ENCODE results near the gene PKIB. TPM values are rescaled to one million over a fixed set of nuclear protein-coding genes. Genes with fewer than 3 reads are reported as not detected.
A peak's percentile ranks its signal among the peaks of the same experiment; 100 is the strongest.

PKIB gene
- total and polyA plus RNA-seq, 10 of the 15 experiments (the other 5 are each of a cell fraction or from before 2014, with no cell fraction given): 0.20 to 1.8 (median 0.87) TPM

DNA sequence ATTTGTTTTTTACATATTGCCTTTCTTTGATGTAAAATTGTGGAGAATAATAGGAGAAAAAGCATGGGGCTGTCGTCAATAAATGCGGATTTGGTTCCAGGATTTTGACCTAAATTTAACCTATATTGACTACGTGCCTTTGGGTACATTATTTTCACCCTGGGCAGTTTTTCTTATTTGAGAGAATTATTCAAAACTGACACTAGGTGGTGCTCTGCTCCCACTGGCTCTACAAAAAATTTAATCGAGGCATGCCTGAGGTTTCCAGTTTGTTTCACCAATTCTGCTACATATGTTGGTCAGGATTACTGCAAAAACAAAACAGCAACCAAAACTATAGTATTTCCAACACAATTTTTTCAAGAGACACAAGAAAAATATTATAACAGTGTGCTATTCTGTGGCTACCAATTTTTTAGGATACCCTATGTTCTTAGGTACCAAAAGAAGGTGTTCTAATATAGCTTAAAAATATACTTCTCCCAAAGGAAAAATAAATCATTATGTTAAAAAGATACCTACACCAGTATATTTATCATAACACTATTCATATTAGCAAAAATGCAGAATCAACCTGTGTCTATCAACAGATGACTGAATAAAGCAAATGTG lies 120.7 kb downstream of the PKIB start (continued):
- no peak for TF ChIP-seq NR2F1 (conservative IDR thresholded peaks at IDR 0.05)

GRCh38 chr6:122733259-122733658 lies 123.1 kb downstream of the PKIB start:
- ChIA-PET RAD21 (ENCODE audit: unreplicated experiment) (interaction anchor here (0.8 to 7.9 kb wide), 15 partner anchors 11 to 982 kb away, joined by 3 to 184 read pairs (median 6); partner anchors contain the start of genes FABP7 and SMPDL3A), CTCF (interaction anchor here (0.7 to 23.5 kb wide), 22 partner anchors 9 to 246 kb away, joined by 3 to 640 read pairs (median 6); partner anchors contain the start of gene SMPDL3A), SMC1A (ENCODE audit: uncharacterized antibody, unreplicated experiment) (interaction anchor here (0.8 to 13.0 kb wide), 19 partner anchors 8 to 648 kb away, joined by 3 to 237 read pairs (median 23); partner anchors contain the start of gene SMPDL3A), POLR2A (interaction anchor here (0.9 kb wide), 2 partner anchors 105 to 106 kb away, joined by 3 read pairs; no protein-coding TSS in a partner anchor)
- no peaks in the 10 kb centered on the region for H3K4me1 ChIP-seq (ENCODE audit: control insufficient read depth, insufficient read depth, low read length)
- in situ Hi-C loops (cut with MboI): no loop called here
- H4K20me1 ChIP-seq (ENCODE audit: control insufficient read depth, insufficient read depth): no peaks in the 10 kb centered on the region
- no peak overlapping the region for H3K4me2 ChIP-seq (ENCODE audit: control insufficient read depth, insufficient read depth)
- H3K4me3 ChIP-seq: no peak overlapping the region
- H3K36me3 ChIP-seq (ENCODE audit: control insufficient read depth in 2 of 2, insufficient read depth in 2 of 2, low read length in 1 of 2): no peaks in the 10 kb centered on the region
- no peaks in the 10 kb centered on the region for H3K79me2 ChIP-seq (ENCODE audit: control insufficient read depth, insufficient read depth, low read length)
- intact Hi-C loops (cut with micrococcal nuclease; ENCODE audit: unreplicated experiment): loop anchor here (5.0 kb wide), 1 partner anchor 256 kb away; no protein-coding TSS in a partner anchor
- DNase-seq (ENCODE audit: low read depth, low spot score): no peak
- FAIRE-seq: no peak
- ATAC-seq: peak; percentile 66
- H2AFZ ChIP-seq (ENCODE audit: control insufficient read depth, low read depth, low read length): no peak overlapping the region
- WGBS (ENCODE audit: insufficient coverage, insufficient replicate concordance, low lambda C conversion rate, missing lambda C conversion rate): 17% methylated on average over 4 of the region's 4 CpGs
- no peaks in the 10 kb centered on the region for H3K27me3 ChIP-seq (replicated peaks in 1 of 2; ENCODE audit: control insufficient read depth in 2 of 2, insufficient read depth in 2 of 2, low read length in 1 of 2)
- no TSS peak for BruUV-seq (replicated peaks)
- TF ChIP-seq YBX1 (IDR thresholded peaks at IDR 0.05) (no peak), MTA2 (IDR thresholded peaks at IDR 0.05; ENCODE audit: low read depth) (peak; percentile 49; the same call in 1 of the 2 replicates)
- H3K9ac ChIP-seq (ENCODE audit: control insufficient read depth, insufficient read depth, low read length): no peak overlapping the region
- H3K27ac ChIP-seq (ENCODE audit: control insufficient read depth, insufficient read depth): no peak overlapping the region
- H3K9me3 ChIP-seq (replicated peaks; ENCODE audit: control insufficient read depth, insufficient read depth, low read length): no peaks in the 10 kb centered on the region

Measured in GM12878 (cell line).